Omental fat pad (tissue), 4 donors: ENCODE measurements around the gene ZNG1C. TPM values are rescaled to one million over a fixed set of nuclear protein-coding genes. Genes with fewer than 3 reads are reported as not detected.
"Not testable (repeated sequence)": the region's sequence is repeated elsewhere in the genome, so short reads cannot be mapped to it uniquely, and the experiment has no call there.

Source experiments
- ATAC-seq: fragments of 150-250 bp; one replicate; pipeline ENCODE4 v1.9.1; 2016; ENCODE audit warnings: mild to moderate bottlenecking, moderate library complexity; ENCODE audit not compliant: low FRiP score
- DNase-seq: peaks from one replicate; pipeline ENCODE4 v3.0.0-alpha.2; 2019; ENCODE audit warnings: low spot score
- total RNA-seq, 4 donors: library from RNA; depleted of rRNA; stranded (reverse); fragments of >200 nt; gene quantifications; one replicate each; pipeline ENCODE4 v1.1.0, GENCODE V29; 2016

The ZNG1C gene
- total RNA-seq, 4 donors from 2014 or later, result 14.9 to 29.7 (median 21.3) TPM

DNA sequence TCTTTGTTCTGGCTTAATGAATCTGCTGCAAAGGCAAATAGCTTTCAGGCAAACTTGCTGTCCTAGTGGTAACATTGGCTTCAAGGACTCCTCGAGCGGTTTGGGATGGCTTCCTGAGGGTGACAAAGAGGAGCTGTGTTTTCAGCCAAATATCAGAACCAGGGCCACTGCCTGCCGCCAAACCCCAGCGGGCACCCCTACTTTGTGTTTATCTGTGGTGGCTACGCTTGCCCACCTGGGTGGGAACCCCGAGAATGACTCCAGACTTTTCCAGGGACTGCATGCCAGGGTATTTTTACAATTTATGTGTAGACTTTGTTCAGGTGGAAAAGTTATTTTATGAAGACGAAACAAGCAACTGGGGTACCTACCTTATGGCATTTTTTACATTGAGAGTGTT, 96.2 kb downstream of the ZNG1C start:
- not testable (repeated sequence) for ATAC-seq, DNase-seq

DNA sequence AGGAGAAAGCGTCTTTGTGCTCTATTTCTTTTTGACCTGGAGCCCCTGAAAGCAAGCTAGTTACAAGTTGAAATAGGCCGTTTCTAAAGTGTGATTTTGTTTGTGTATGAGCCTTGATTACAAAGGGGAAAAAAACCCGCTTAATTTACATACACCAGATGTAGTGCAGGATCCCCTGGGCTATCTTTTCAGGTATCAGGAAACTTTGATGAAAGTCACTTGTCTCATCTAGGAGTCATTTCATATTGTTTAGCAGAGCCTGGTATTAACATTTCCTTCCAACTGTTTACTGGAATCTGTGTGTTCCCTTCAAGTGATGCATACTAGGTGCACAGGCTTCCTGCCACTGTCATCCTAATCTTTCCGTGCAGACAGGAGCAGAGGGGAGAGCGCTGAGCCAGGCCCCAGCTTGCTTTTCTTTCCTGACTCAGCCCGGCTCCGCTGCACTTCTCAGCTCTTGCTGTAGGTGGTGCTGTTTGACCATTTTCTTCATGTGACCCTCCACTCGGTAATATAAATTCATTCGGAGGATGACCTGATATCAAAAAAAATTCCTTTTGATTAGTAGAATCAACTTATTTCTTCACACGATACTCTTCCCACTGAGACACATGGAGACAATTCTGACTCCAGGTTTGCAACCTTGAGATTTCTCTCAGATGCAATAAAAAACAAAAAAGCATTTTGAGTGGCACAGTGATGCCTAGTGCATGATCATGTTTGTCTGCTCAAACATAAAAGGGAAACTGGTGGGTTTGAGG, 100.7 kb downstream of the ZNG1C start:
- not testable (repeated sequence) for DNase-seq
- ATAC-seq, result peak; percentile 84

DNA sequence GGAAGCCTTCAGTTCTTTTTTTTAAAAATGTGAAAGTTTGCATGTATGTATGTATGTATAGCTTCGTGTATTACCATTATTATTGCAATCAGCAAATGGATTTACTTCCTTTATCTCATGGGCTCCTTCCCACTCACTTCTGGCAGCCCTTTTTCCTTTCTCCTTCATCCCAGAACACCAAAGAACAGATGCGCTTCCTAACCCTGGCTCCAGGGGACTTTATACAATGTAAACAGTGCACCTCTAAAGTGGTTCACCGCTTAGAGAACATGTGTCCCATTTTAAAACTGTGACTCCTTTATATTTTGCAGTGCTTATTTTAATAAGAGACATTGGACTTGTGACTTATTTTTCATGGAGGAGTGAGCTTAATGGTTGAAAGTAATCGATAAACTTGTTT, 101.5 kb downstream of the ZNG1C start:
- not testable (repeated sequence) for DNase-seq, ATAC-seq

DNA sequence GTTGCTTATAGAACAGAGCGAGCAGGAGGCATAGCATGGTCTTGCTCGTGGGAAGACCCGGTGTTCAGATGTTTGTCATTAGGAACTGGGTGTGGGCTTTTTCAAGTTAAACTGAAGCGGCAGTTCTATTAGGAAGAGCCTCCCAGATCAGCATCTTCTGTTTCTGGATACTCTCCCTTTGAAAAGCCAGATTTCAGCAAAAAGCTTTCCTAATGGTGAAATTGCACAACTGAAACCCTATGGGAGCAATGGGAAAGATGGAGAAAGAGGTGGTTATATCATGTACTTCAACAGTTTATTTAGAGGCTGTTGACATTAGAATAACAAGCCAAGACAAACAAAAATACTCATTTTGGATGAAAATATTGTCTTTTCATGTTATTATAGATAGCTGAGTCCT, 102.2 kb downstream of the ZNG1C start:
- ATAC-seq, DNase-seq: not testable (repeated sequence)

Other genes with a start within 250 kb of the ZNG1C start
- gene FOXD4L3, start 60.9 kb downstream of the ZNG1C start, total RNA-seq, result under 1 TPM in 1 of 4 donors, not detected in 3; 0.19 TPM
- gene PGM5, start 114.6 kb downstream of the ZNG1C start, total RNA-seq, result 10 to 100 TPM; 18.1 to 63.7 (median 26.3) TPM